NOMO-1 treated with DMSO at 0.1 percent for 48 hours (cell line): ENCODE data around the gene MCF2L2.
"Not testable (repeated sequence)": the region's sequence is repeated elsewhere in the genome, so short reads cannot be mapped to it uniquely, and the experiment has no call there.

ENCODE experiments used
- DNase-seq: peaks from one replicate; lab custom pipeline; 2025; ENCODE audit not compliant: unreplicated experiment; lab: John Stamatoyannopoulos, UW

The MCF2L2 gene

DNA sequence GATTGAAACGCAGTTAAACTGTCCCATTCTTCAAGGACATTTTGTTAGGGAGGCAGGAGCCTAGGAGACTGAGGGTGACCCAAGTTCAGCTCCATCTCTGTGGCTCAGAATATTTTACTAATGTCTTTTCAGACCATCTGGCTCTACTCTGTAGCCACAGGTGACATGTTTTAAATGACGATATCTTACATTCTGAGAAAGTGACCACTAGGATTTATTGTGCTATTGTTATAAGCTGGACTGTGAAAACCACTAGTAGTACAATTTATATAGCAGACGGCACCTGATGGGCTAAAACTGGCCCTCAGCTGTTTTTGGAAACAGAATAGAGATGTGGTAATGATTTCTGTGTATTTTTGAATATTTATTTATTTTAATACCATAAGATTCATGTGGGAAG, 55.5 kb downstream of the MCF2L2 start:
- DNase-seq: no peak

DNA sequence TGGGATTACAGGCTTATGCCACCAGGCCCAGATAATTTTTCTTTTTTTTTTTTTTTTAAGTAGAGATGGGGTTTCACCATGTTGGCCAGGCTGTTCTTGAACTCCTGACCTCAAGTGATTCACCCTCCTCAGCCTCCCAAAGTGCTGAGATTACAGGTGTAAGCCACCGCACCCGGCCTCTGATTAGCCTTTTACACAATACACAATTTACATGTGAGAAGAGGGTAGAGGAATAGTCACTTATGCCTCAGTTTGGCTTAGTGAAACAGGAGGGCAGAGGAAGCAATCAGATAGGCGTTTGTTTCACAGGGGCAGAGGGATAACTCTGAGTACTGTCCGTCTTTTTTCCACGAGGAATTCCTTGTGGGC, 56.8 kb downstream of the MCF2L2 start:
- not testable (repeated sequence) for DNase-seq

DNA sequence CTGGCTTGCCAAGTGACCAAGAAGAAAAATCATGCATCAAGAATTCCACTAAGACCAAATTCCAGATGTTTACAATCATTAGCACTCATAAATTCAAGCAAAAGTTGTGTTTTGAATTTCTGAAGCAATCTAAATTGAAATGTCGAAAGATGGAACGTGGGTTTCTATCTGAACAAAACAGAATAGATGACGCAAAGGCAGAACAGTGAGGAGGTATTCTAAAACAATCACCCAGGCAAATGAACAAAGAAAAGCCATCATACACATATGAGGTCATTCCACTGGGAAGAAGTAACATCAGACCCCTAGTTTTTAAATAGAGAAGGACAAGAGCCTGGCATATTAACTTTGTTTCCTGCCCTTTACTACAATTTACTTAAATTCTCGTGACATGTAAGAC, 58.0 kb downstream of the MCF2L2 start:
- no peak for DNase-seq

DNA sequence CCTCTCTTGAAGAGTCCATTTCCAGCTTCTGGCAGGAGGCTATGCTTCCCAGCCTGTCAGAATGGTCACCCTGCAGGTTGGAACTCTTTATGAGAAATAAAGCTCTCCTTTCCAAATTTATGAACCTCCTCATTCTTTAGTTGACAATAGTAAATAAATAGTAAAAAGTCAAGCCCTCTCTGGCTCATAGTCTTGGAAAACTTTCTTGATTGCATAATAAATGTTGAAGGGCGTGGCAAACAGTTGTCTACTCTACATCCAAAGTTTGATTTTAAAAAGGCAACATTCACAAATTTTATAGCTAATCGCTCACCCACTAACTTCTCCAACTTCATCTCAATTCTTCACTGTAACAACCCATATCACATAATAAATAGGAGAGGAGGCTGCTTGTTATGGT, 58.8 kb downstream of the MCF2L2 start:
- no peak for DNase-seq

DNA sequence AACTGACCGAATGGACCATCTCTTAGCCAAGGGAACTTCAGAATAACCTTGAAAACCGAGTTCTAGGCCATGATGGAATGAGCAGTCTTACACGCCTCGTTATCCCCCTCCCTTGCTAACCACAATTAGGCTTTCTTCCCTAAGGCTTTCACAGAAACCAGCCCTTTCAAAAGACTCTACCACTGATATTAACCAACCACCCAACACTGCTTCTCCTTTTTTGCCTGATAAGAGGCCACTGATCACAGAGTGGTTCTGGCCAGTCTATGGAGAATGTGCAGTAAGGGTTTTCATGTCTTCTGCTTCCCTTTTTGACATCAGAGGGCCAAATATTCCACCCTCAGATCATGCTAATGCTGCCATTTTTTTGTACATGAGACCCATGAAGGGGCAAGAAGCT, 59.3 kb downstream of the MCF2L2 start:
- peak; percentile 99 for DNase-seq

DNA sequence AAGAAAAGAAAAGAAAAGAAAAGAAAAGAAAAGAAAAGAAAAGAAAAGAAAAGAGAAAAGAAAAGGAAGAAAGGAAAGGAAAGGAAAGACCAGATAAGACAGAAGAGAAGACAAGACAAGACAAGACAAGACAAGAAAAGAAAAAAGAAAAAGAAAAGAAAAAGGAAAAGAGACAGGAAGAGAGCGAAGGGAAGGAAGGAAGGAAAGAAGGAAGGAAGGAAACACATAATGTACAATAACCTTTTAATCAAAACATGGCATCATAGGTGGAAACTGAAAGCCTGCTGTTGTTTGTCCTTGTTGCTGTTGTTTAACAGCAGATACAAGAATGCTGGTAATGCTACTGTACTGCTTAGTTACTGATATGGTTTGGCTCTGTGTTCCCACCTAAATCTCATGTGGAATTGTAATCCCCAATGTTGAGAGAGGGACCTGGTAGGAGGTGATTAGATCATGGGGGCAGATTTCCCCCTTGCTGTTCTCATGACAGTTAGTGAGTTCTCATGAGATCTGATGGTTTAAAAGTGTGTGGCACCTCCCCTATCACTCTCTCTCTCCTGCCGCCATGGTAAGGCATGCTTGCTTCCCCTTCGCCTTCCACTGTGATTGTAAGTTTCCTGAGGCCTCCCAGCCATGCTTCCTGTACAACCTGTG, 67.3 kb downstream of the MCF2L2 start:
- DNase-seq: no peak

DNA sequence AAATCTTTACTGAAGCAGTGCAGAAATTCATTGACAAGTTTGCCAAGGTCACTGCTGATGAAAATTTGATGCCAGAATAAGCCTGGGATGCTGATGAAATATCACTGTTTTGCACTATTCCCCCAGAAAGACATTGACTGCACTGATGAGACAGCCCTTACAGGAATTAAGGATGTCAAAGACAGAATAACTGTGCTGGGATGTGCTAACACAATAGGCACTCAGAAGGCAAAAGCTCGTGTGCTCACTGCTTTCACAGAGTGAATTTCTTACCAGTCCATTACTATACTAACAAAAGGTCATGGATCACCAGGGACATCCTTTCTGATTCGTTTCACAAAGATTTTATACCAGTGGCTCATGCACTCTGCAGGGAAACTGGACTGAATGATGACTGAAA, 69.4 kb downstream of the MCF2L2 start:
- no peak for DNase-seq

DNA sequence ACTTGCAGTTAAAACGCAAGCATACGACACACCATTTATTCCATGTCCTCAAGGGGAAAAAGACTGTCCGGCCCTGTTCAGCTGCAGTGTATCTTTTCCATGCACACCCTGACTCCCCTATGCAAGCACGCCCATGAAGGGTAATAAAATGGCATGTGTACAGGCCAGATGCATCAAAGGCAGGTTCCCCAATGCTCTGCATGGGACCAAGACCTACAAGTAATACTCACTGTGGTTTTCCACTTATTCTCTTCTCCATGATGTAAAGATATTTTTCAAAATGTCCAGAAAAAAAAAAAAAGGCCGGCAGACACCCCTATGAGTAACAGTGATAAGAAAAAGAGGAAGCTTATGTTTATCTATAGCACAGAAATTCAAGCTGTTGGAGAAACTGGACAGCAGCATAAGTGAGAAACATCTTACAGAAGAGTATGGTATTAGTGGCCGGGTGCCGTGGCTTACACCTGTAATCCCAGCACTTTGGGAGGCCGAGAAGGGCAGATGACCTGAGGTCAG, 70.8 kb downstream of the MCF2L2 start:
- peak; percentile 60 for DNase-seq

DNA sequence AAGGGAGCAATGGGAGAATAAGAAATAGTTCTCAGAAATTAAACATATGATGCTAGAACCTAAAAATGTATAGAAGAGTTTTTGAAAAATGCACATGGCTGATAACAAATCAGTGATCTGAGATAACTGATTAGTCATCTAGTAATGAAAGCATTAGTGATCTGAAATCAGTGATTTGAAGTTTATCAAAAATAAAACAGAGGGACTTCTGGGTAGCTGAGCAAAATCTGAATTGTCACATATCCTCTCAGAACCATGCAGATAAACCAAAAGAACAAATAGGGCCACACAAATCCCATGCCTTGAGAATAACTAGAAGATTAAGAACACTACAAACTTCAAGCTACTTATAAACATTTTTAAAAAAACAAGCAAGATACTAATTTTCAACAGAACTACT, 71.5 kb downstream of the MCF2L2 start:
- DNase-seq: no peak

DNA sequence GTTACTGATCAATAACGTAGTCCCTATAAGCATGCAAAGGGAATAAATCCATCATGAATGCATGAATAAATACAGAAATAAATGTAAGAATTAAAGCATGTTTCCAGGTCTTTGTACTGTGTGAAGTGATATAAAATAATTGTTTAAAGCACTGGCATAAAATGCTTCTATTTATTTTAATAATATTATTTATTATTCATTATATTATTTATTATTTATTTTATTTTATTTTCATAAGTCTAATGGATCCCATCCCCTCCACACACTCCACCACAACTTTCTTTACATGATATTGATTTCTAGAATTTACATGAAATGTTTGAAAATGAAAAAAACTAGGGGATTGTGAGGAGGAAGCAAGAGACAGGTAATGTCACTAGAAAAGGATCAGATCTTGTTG, 73.5 kb downstream of the MCF2L2 start:
- DNase-seq: no peak

DNA sequence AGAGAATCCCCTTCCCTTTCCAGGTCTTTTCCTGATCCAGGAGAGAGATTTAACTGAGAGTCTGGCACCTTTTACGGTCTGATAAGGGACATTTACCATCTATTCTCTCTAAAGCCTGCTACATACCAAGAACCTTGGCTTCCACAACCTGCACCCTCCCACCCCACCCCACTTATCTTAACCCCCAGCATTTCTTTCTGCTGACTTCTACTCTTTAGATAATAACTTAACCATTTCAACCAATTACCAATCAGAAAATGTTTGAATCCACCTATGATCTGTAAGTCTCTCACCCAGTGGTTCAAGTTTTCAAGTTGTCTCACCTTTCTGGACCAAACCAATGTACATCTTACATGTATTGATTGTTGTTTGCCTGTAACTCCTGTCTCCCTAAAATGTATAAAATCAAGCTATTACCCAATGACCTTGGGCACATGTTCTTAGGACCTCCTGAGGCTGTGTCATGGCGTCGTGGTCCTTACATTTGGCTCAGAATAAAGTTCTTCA, 74.0 kb downstream of the MCF2L2 start:
- no peak for DNase-seq

DNA sequence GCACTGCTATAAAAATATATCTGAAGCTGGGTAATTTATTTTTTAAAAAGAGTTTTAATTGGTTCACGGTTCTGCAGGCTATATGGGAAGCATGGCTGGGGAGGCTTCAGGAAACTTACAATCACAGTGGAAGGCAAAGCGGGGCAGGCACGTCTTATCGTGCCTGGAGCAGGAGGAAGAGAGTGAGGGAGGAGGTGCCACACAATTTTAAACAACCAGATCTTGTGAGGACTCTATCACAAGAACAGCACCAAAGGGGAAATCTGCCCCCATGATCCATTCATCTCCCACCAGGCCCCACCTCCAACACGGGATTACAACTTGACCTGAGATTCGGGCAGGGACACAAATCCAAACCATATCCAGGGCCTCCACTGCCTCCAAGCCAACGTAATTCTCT, 75.0 kb downstream of the MCF2L2 start:
- DNase-seq: no peak

DNA sequence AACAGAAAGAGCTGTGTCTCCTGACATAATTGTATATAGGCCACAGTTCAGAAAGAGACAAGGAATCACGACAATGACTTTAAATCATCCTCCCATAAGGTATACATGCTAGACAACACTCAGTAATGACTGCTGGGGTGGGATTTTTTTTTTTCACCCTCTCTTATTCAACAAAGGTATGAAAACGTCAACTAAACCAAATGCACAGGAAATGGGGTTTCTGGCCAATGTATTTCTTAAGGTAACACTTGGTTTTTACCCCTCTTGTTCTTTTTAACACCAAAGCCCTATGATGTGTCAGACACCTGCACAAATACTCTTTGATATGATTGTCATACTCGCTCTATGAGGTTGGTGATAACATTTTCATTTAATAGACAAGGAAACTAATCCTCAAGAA, 78.3 kb downstream of the MCF2L2 start:
- no peak for DNase-seq

DNA sequence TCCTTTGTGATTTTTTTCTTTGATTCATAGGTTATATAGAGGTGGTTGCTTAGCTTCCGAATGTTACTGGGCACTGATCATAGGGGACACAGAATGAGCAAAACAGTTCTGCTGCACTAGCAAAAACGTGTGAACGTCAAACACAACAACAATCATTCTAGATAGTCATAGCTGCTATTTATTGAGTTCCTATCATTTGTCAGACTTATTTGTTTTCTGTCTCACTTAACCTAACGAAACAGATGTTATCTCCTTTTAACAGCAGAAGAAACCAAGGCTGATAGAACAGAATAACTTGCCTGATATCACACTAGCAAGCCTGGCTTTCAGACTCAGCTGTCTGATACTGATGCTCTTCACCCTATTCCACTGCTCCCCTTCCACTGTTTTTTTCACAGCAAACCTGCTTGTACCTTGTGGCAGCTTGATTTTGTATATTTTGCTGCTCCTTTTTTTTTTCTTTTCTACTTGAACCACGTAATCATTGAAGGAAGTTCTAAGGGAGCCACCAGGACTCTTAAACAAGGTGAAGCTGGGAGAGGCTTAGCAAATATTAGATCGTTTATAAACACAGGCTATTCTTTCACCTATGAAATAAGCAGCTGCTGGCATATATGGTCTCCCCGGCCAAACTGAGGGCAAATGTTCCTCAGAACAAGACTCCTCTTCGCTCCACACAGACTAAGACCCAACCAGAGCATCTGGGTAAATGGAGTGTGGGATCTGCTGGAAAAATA, 78.8 kb downstream of the MCF2L2 start:
- no peak for DNase-seq

DNA sequence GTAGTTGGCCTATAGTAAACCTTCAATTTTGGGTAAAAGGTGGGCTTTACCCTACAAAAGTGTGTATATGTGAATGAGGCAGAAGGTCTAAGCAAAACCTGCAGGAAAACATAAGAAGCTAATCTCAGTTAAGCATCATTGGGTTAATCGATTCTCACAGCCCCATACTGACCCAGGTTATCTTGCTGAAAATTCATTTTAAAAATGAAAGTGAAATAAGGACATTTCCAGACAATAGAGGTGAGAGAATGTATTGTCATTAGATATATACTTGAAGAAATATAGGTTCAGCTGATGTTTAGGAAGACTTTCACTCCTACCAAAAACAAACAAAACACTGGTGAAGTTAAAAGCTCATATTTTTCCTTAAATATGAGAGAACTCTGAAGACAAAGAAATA, 85.6 kb downstream of the MCF2L2 start:
- DNase-seq: no peak

DNA sequence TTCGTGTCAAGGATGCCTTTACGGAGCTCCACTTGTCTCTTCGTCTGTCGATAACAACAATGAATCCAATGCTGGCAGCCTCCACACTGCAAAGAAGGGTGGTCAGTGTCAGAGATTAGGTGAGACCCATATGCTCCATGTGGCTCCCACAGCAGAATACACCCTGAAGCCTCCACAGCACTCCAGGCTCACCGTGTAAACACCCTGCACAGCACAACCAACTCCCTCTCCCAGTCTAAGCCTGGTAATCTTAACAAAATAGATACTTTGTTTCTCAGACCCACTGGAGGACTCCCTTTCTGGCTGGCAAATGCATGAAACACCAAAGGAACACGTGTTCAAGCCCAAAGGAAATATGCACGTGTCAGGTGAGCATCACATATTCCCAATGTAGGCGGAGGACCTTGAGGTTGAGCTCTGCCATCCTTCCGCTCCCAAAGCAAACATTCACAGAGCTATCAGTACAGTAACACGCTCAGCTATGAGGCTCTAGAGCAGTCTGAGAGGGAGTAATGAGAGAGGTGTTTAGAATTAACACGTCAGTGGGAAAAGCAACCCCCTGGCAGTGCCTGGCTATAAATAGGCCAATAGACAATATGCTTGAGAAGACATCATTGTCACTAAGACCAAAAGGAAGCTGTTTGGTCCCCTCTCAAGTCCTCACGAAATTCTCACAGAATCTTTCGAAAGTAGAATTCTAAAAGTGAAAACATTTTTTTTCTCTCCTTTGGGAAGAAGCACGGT, 86.7 kb downstream of the MCF2L2 start:
- DNase-seq: no peak

DNA sequence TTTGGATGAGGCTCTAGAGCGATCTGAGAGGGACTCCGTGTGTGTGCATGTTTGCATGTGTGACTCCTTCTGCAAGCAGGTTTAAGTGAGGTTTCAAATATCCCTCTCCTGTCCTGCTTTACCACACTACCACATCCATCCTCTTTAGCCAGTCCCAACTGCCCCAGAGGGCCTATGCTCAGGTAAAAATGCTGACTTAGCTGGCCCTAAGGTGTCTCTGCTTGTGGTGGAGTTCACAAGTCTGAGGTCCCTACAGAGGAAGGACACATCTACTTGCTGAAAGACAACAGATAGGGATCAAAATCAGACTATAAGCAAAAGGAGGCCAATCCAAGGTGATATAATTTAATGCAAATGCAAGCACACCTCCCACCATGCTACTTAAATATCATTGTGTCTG, 88.2 kb downstream of the MCF2L2 start:
- no peak for DNase-seq

DNA sequence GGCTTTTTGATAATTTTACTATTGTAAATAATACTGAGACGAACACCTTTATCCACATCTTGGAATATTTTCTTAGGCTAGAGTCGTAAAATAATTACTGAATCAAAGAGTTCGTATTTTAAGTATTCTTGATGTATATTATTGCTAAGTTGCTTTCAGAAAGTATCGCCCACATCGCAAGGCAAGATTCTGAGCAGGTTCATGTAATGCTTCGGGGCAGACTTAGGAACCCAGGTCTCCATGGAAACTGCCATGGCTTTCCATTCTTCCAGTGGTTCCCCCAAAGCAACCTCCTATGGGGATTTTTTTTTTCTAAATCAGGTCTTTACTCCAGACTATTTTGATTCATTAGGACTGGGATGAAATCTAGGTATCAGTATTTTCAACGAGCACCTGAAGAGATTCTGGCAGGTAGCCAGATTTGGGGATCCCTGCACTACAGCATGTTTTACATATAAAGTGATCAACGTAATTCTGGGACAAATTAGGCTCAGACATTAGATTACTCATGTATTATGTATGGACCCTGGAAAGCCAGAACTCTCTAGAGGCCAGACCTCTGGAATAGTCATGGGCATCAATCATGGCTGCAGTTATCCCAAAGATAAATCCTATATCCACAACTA, 88.8 kb downstream of the MCF2L2 start:
- no peak for DNase-seq

DNA sequence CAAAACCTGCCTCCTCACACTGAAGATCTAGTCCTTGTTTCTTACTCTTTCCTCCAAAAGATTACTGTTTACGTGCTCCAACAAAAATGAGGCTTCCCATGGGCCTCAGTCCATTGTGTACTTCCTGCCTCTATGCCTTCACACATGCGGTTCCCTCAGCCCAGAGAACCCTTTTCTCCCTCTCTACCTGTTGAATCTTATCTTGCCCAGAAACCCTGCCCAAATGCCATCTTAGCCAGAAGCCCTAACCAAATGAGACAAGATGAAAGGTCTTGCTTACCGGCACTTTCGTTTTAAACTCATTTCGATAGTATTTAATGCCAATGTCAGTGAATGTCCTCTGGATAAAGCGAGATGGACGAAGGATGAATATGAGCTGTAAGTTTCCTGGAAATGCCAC, 89.9 kb downstream of the MCF2L2 start:
- no peak for DNase-seq

DNA sequence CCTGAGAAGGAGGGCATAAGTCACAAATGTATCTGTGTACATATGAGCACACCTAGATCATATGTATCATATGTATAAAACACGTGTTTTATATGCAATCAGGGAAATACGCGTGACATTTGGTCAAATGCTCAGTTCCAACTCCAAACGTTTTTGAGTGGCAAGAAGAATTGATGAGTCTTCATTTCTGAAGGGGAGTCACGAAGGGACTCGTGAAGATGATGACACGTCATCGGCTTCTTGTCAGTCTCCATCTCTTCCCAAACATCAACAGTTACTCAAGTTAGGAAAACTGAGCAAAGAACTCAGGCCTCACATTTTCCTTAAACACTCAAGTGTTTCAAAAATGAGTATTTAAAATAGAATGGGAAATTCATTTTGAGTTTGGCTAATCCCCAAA, 95.9 kb downstream of the MCF2L2 start:
- no peak for DNase-seq

DNA sequence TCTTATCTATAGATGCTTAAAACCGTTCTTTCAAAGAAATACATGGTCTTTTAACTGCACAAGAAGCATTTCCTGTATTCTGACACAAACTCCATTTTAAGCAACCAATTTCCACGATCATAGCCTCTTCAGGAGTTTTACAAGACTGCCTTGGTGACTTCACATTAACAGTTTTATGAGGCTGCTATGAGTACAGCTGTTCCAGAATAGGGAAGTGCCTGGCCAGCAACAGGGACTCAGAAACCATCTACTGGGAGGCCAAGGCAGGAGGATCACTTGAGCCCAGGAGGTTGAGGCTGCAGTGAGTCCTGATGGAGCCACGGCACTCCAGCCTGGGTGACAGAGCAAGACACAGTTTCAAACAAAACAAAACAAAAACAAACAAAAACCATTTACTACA, 96.9 kb downstream of the MCF2L2 start:
- peak; percentile 84 for DNase-seq
